Common myeloid progenitor, CD34-positive (primary cell): Measurements from ENCODE around the gene CTBP2.

Experiments
- CTCF ChIA-PET: fragments of 350-600 bp; sonication (Branson Sonifier 250); formaldehyde crosslinking; loops from one replicate; lab custom pipeline; 2021; ENCODE audit warnings: antibody characterized with exemption; lab: Charles Lee
- POLR2A ChIA-PET: fragments of 350-600 bp; sonication (Branson Sonifier 250); formaldehyde crosslinking; loops from one replicate; lab custom pipeline; 2021; ENCODE audit warnings: antibody characterized with exemption; lab: Charles Lee
- DNase-seq, 3 donors: peaks; one replicate each; pipeline versions ENCODE4 v3.0.0 to v3.0.0-alpha.2; 2013
- H3K27ac ChIP-seq, 2 experiments: 1 replicate in 1 of 2; 2 replicates in 1 of 2; pipeline ENCODE4 v1.7.0; 2013; ENCODE audit warnings: inconsistent platforms in 2 of 2, low read length in 2 of 2, mild to moderate bottlenecking in 2 of 2, low read depth in 1 of 2, moderate library complexity in 1 of 2; ENCODE audit not compliant: severe bottlenecking in 2 of 2, insufficient read depth in 1 of 2, poor library complexity in 1 of 2
- H3K27me3 ChIP-seq, 5 experiments: replicated peaks in 2 of 5; 1 replicate in 3 of 5; 2 replicates in 2 of 5; pipeline versions ENCODE4 v1.6.1 to v1.7.0; 2013; ENCODE audit warnings: low read length in 4 of 5, mild to moderate bottlenecking in 2 of 5, moderate library complexity in 2 of 5, inconsistent platforms in 1 of 5; ENCODE audit not compliant: insufficient read depth in 5 of 5, control insufficient read depth in 4 of 5
- H3K36me3 ChIP-seq, 4 experiments: 1 replicate in 2 of 4; 2 replicates in 2 of 4; pipeline versions ENCODE4 v1.6.1 to v1.7.0; 2013; ENCODE audit warnings: low read length in 3 of 4, control low read depth in 1 of 4, mild to moderate bottlenecking in 1 of 4; ENCODE audit not compliant: control insufficient read depth in 4 of 4, insufficient read depth in 4 of 4
- H3K4me1 ChIP-seq, 4 experiments: 1 replicate in 3 of 4; 2 replicates in 1 of 4; pipeline versions ENCODE4 v1.6.1 to v1.7.1; 2013; ENCODE audit warnings: low read length in 3 of 4, mild to moderate bottlenecking in 3 of 4, control low read depth in 1 of 4, inconsistent platforms in 1 of 4, moderate library complexity in 1 of 4; ENCODE audit not compliant: control insufficient read depth in 4 of 4, insufficient read depth in 4 of 4; ENCODE audit errors: control extremely low read depth in 1 of 4
- H3K4me3 ChIP-seq, 7 experiments: 1 replicate in 4 of 7; 2 replicates in 3 of 7; pipeline versions ENCODE4 v1.5.1 to v1.7.0; 2013; ENCODE audit warnings: mild to moderate bottlenecking in 7 of 7, low read length in 6 of 7, moderate library complexity in 6 of 7, inconsistent platforms in 2 of 7, low read depth in 2 of 7, control low read depth in 1 of 7; ENCODE audit not compliant: insufficient read depth in 4 of 7, control insufficient read depth in 1 of 7; ENCODE audit errors: extremely low read depth in 1 of 7
- H3K9me3 ChIP-seq, 5 experiments: 1 replicate in 4 of 5; 2 replicates in 1 of 5; pipeline versions ENCODE4 v1.6.1 to v1.7.1; 2013; ENCODE audit warnings: low read length in 4 of 5, mild to moderate bottlenecking in 2 of 5, inconsistent platforms in 1 of 5, low read depth in 1 of 5, moderate library complexity in 1 of 5; ENCODE audit not compliant: control insufficient read depth in 4 of 5, insufficient read depth in 2 of 5; ENCODE audit errors: control extremely low read depth in 1 of 5
- WGBS: methylation state at CpG from one replicate; pipeline ENCODE4 v1.1.5; 2013; ENCODE audit not compliant: insufficient coverage; 5-methylcytosine and 5-hydroxymethylcytosine counted together

The CTBP2 gene

DNA sequence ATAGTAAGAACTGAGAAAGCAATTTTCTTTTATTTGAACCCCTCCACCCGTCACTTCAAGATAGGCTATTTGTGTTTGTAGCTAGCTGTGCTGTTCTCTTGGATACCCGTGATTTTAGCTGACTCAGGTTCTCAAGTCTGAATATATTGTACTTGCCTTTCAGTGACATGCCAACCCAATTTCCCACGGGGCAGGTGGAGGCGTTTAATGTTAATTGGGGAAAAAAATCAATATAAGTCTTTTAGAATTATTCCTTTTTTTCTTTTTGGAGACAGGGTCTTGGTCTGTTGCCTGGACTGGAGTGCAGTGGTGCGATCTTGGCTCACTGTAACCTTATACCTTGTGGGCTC, 182.0 kb downstream of the CTBP2 start:
- Histone ChIP-seq H3K4me3 (no peak overlapping the region), H3K4me1 (peaks cover 0 to 8% (median 1%) of the 10 kb centered on the region in 4 experiments), H3K27me3 (no peaks in the 10 kb centered on the region), H3K36me3 (peaks cover 18 to 46% (median 32%) of the 10 kb centered on the region in 4 experiments), H3K9me3 (no peaks in the 10 kb centered on the region), H3K27ac (no peak overlapping the region)
- CTCF ChIA-PET: interaction anchor here (1.0 to 1.1 kb wide), 2 partner anchors 9 to 13 kb away, joined by 3 to 5 read pairs; no protein-coding TSS in a partner anchor
- no CpG with 5 or more reads among the region's 5 CpGs for WGBS
- POLR2A ChIA-PET: no interaction called here
- no peak for DNase-seq

- WGBS: 93% methylated on average over 2 of the region's 4 CpGs
- H3K27me3 ChIP-seq: no peaks in the 10 kb centered on the region
- DNase-seq: no peak
- no peak overlapping the region for H3K27ac ChIP-seq
- ChIA-PET POLR2A (no interaction called here), CTCF (interaction anchor here (1.0 to 1.1 kb wide), 2 partner anchors 8 to 13 kb away, joined by 3 to 5 read pairs; no protein-coding TSS in a partner anchor)
- H3K4me1 ChIP-seq: peaks cover 0 to 6% (median 0%) of the 10 kb centered on the region in 4 experiments
- H3K36me3 ChIP-seq: peaks cover 15 to 46% (median 29%) of the 10 kb centered on the region in 4 experiments
- no peaks in the 10 kb centered on the region for H3K9me3 ChIP-seq
- H3K4me3 ChIP-seq: no peak overlapping the region
Observed at GRCh38 chr10:124977648-124978375, 182.6 kb downstream of the CTBP2 start.

GRCh38 chr10:124977161-124977560, 183.2 kb downstream of the CTBP2 start:
- H3K4me3 ChIP-seq: no peak overlapping the region
- peaks cover 0 to 6% (median 0%) of the 10 kb centered on the region in 4 experiments for H3K4me1 ChIP-seq
- 100% methylated on average over 1 of the region's 3 CpGs for WGBS
- POLR2A ChIA-PET: no interaction called here
- CTCF ChIA-PET: interaction anchor here (0.6 to 1.1 kb wide), 2 partner anchors 14 to 159 kb away, joined by 4 to 5 read pairs; no protein-coding TSS in a partner anchor
- no peaks in the 10 kb centered on the region for H3K27me3 ChIP-seq
- H3K36me3 ChIP-seq: peaks cover 11 to 41% (median 28%) of the 10 kb centered on the region in 4 experiments
- H3K27ac ChIP-seq: no peak overlapping the region
- no peak for DNase-seq
- H3K9me3 ChIP-seq: no peaks in the 10 kb centered on the region

GRCh38 chr10:124975977-124976514, 184.3 kb downstream of the CTBP2 start:
- 94% methylated on average over 5 of the region's 5 CpGs for WGBS
- H3K36me3 ChIP-seq: peaks cover 9 to 30% (median 21%) of the 10 kb centered on the region in 4 experiments
- no peaks in the 10 kb centered on the region for H3K9me3 ChIP-seq
- POLR2A ChIA-PET: no interaction called here
- H3K4me1 ChIP-seq: peaks cover 0 to 6% (median 0%) of the 10 kb centered on the region in 4 experiments
- H3K4me3 ChIP-seq: no peak overlapping the region
- no peak overlapping the region for H3K27ac ChIP-seq
- CTCF ChIA-PET: interaction anchor here (0.7 kb wide), 1 partner anchor 246 kb away, joined by 3 read pairs; no protein-coding TSS in a partner anchor
- H3K27me3 ChIP-seq: no peaks in the 10 kb centered on the region
- DNase-seq: no peak

- no peak overlapping the region for H3K27ac ChIP-seq
- no peaks in the 10 kb centered on the region for H3K27me3 ChIP-seq
- CTCF ChIA-PET: interaction anchor here (1.0 to 1.3 kb wide), 2 partner anchors 10 to 19 kb away, joined by 3 to 4 read pairs; no protein-coding TSS in a partner anchor
- H3K9me3 ChIP-seq: no peaks in the 10 kb centered on the region
- POLR2A ChIA-PET: interaction anchor here (0.8 kb wide), 1 partner anchor 57 kb away, joined by 3 read pairs; no protein-coding TSS in a partner anchor
- no peak for DNase-seq
- H3K4me1 ChIP-seq: peaks cover 0 to 6% (median 0%) of the 10 kb centered on the region in 4 experiments
- peaks cover 9 to 40% (median 25%) of the 10 kb centered on the region in 4 experiments for H3K36me3 ChIP-seq
- H3K4me3 ChIP-seq: no peak overlapping the region
- WGBS: 97% methylated on average over 5 of the region's 5 CpGs
Observed at GRCh38 chr10:124974131-124974530, 186.2 kb downstream of the CTBP2 start.

- no peak overlapping the region for H3K4me3 ChIP-seq
- peaks cover 0 to 6% (median 0%) of the 10 kb centered on the region in 4 experiments for H3K4me1 ChIP-seq
- WGBS: 91% methylated on average over 5 of the region's 7 CpGs
- ChIA-PET POLR2A (no interaction called here), CTCF (interaction anchor here (1.3 kb wide), 1 partner anchor 8 kb away, joined by 3 read pairs; no protein-coding TSS in a partner anchor)
- no peak overlapping the region for H3K27ac ChIP-seq
- H3K27me3 ChIP-seq: no peaks in the 10 kb centered on the region
- H3K9me3 ChIP-seq: no peaks in the 10 kb centered on the region
- no peak for DNase-seq
- peaks cover 7 to 41% (median 28%) of the 10 kb centered on the region in 4 experiments for H3K36me3 ChIP-seq
Observed at GRCh38 chr10:124972637-124973036, 187.7 kb downstream of the CTBP2 start.

DNA sequence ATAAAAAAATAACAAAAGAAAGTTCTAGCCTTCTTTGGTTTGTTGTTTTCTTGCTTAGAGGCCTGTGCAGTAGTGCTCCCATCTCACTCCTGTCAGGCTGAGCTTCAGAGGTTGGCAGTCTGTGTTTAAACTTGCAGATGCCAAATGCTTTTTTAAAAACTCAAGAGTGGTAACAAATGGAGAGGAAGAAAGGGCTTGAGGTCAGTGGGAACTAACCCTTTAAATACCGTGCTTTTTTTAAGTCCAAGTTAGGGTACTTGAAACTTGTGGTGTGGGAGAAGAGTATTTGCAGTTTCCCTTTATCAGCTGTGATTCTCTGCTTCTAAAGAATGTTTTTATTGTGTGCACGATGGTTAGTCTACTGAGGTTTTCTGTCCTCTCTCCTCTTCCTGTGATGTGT, 189.1 kb downstream of the CTBP2 start:
- ChIA-PET POLR2A (no interaction called here), CTCF (no interaction called here)
- Histone ChIP-seq H3K36me3 (peaks cover 7 to 53% (median 38%) of the 10 kb centered on the region in 4 experiments), H3K4me3 (no peak overlapping the region), H3K27me3 (no peaks in the 10 kb centered on the region), H3K9me3 (no peaks in the 10 kb centered on the region), H3K27ac (no peak overlapping the region), H3K4me1 (peaks cover 0 to 5% (median 0%) of the 10 kb centered on the region in 4 experiments)
- no peak for DNase-seq
- 100% methylated on average over 1 of the region's 2 CpGs for WGBS
